ENCODE data around the gene AFAP1. TPM values are rescaled to one million over a fixed set of nuclear protein-coding genes. Genes with fewer than 3 reads are reported as not detected.

AFAP1 gene
- total RNA-seq, 1 experiment from 2014 or later, result 23.6 TPM

DNA sequence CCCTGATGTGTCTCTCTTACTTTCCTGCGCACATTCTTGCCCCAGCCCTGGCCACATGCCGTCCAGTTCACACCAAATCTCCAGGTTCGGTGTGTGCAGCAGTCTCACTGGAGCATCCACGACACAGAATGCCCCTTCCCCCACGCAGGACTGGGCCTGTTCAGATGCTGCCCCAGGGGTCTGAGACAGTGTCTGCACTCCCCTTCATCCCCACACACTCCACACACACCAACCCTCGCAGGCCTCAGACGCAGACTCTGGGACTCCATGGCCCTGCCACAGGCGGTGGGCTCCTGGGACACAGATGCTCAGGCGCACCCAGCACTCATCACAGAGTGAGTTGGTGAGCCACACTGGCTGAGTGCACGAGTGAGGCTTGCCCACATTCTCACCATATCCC lies 83.9 kb downstream of the AFAP1 start (continued):
- TF ChIP-seq, protein P1, sequence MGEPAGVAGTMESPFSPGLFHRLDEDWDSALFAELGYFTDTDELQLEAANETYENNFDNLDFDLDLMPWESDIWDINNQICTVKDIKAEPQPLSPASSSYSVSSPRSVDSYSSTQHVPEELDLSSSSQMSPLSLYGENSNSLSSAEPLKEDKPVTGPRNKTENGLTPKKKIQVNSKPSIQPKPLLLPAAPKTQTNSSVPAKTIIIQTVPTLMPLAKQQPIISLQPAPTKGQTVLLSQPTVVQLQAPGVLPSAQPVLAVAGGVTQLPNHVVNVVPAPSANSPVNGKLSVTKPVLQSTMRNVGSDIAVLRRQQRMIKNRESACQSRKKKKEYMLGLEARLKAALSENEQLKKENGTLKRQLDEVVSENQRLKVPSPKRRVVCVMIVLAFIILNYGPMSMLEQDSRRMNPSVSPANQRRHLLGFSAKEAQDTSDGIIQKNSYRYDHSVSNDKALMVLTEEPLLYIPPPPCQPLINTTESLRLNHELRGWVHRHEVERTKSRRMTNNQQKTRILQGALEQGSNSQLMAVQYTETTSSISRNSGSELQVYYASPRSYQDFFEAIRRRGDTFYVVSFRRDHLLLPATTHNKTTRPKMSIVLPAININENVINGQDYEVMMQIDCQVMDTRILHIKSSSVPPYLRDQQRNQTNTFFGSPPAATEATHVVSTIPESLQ (CRISPR knock-in tag; IDR thresholded peaks at IDR 0.05), result no peak
- TF ChIP-seq, protein P2, sequence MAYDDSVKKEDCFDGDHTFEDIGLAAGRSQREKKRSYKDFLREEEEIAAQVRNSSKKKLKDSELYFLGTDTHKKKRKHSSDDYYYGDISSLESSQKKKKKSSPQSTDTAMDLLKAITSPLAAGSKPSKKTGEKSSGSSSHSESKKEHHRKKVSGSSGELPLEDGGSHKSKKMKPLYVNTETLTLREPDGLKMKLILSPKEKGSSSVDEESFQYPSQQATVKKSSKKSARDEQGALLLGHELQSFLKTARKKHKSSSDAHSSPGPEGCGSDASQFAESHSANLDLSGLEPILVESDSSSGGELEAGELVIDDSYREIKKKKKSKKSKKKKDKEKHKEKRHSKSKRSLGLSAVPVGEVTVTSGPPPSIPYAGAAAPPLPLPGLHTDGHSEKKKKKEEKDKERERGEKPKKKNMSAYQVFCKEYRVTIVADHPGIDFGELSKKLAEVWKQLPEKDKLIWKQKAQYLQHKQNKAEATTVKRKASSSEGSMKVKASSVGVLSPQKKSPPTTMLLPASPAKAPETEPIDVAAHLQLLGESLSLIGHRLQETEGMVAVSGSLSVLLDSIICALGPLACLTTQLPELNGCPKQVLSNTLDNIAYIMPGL (CRISPR knock-in tag; IDR thresholded peaks at IDR 0.05), result no peak

- Mint-ChIP-seq H3K27me3 (ENCODE audit: low read depth) (no peaks in the 10 kb centered on the region), H3K9me3 (no peaks in the 10 kb centered on the region), H3K4me1 (peaks cover 44% of the 10 kb centered on the region), H3K4me3 (no peak overlapping the region), H3K27ac (no peak overlapping the region), H3K36me3 (peaks cover 20% of the 10 kb centered on the region)
- DNase-seq (ENCODE audit: low spot score), result no peak
- no peak for TF ChIP-seq TEAD1 (CRISPR knock-in tag; IDR thresholded peaks at IDR 0.05)
- no peak for TF ChIP-seq FOXP4 (CRISPR knock-in tag; IDR thresholded peaks at IDR 0.05)
- TF ChIP-seq, protein P3, sequence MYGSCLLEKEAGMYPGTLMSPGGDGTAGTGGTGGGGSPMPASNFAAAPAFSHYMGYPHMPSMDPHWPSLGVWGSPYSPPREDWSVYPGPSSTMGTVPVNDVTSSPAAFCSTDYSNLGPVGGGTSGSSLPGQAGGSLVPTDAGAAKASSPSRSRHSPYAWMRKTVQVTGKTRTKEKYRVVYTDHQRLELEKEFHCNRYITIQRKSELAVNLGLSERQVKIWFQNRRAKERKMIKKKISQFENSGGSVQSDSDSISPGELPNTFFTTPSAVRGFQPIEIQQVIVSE (CRISPR knock-in tag; IDR thresholded peaks at IDR 0.05; ENCODE audit: borderline replicate concordance), result no peak
- TF ChIP-seq ZNF121 (CRISPR knock-in tag; IDR thresholded peaks at IDR 0.05), result no peak
- TF ChIP-seq CREM (CRISPR knock-in tag; IDR thresholded peaks at IDR 0.05), result no peak
- TF ChIP-seq, protein P4, sequence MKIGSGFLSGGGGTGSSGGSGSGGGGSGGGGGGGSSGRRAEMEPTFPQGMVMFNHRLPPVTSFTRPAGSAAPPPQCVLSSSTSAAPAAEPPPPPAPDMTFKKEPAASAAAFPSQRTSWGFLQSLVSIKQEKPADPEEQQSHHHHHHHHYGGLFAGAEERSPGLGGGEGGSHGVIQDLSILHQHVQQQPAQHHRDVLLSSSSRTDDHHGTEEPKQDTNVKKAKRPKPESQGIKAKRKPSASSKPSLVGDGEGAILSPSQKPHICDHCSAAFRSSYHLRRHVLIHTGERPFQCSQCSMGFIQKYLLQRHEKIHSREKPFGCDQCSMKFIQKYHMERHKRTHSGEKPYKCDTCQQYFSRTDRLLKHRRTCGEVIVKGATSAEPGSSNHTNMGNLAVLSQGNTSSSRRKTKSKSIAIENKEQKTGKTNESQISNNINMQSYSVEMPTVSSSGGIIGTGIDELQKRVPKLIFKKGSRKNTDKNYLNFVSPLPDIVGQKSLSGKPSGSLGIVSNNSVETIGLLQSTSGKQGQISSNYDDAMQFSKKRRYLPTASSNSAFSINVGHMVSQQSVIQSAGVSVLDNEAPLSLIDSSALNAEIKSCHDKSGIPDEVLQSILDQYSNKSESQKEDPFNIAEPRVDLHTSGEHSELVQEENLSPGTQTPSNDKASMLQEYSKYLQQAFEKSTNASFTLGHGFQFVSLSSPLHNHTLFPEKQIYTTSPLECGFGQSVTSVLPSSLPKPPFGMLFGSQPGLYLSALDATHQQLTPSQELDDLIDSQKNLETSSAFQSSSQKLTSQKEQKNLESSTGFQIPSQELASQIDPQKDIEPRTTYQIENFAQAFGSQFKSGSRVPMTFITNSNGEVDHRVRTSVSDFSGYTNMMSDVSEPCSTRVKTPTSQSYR (CRISPR knock-in tag; IDR thresholded peaks at IDR 0.05), result no peak
- no peak for TF ChIP-seq CREB1 (CRISPR knock-in tag; IDR thresholded peaks at IDR 0.05)
- TF ChIP-seq KAT7 (CRISPR knock-in tag; IDR thresholded peaks at IDR 0.05; ENCODE audit: borderline replicate concordance), result no peak
- TF ChIP-seq SMAD3 (CRISPR knock-in tag; IDR thresholded peaks at IDR 0.05; ENCODE audit: borderline replicate concordance), result no peak
- TF ChIP-seq ZNF232 (CRISPR knock-in tag; IDR thresholded peaks at IDR 0.05), result no peak
- TF ChIP-seq, protein P5, sequence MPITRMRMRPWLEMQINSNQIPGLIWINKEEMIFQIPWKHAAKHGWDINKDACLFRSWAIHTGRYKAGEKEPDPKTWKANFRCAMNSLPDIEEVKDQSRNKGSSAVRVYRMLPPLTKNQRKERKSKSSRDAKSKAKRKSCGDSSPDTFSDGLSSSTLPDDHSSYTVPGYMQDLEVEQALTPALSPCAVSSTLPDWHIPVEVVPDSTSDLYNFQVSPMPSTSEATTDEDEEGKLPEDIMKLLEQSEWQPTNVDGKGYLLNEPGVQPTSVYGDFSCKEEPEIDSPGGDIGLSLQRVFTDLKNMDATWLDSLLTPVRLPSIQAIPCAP (CRISPR knock-in tag; IDR thresholded peaks at IDR 0.05), result no peak
- TF ChIP-seq, protein P6, sequence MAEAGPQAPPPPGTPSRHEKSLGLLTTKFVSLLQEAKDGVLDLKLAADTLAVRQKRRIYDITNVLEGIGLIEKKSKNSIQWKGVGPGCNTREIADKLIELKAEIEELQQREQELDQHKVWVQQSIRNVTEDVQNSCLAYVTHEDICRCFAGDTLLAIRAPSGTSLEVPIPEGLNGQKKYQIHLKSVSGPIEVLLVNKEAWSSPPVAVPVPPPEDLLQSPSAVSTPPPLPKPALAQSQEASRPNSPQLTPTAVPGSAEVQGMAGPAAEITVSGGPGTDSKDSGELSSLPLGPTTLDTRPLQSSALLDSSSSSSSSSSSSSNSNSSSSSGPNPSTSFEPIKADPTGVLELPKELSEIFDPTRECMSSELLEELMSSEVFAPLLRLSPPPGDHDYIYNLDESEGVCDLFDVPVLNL (CRISPR knock-in tag; IDR thresholded peaks at IDR 0.05; ENCODE audit: borderline replicate concordance, low read depth), result no peak
- no peak for TF ChIP-seq ZNF317 (CRISPR knock-in tag; IDR thresholded peaks at IDR 0.05; ENCODE audit: borderline replicate concordance, low read depth)
- TF ChIP-seq, protein P7, sequence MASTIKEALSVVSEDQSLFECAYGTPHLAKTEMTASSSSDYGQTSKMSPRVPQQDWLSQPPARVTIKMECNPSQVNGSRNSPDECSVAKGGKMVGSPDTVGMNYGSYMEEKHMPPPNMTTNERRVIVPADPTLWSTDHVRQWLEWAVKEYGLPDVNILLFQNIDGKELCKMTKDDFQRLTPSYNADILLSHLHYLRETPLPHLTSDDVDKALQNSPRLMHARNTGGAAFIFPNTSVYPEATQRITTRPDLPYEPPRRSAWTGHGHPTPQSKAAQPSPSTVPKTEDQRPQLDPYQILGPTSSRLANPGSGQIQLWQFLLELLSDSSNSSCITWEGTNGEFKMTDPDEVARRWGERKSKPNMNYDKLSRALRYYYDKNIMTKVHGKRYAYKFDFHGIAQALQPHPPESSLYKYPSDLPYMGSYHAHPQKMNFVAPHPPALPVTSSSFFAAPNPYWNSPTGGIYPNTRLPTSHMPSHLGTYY (CRISPR knock-in tag; IDR thresholded peaks at IDR 0.05), result no peak
- TF ChIP-seq, protein P8, sequence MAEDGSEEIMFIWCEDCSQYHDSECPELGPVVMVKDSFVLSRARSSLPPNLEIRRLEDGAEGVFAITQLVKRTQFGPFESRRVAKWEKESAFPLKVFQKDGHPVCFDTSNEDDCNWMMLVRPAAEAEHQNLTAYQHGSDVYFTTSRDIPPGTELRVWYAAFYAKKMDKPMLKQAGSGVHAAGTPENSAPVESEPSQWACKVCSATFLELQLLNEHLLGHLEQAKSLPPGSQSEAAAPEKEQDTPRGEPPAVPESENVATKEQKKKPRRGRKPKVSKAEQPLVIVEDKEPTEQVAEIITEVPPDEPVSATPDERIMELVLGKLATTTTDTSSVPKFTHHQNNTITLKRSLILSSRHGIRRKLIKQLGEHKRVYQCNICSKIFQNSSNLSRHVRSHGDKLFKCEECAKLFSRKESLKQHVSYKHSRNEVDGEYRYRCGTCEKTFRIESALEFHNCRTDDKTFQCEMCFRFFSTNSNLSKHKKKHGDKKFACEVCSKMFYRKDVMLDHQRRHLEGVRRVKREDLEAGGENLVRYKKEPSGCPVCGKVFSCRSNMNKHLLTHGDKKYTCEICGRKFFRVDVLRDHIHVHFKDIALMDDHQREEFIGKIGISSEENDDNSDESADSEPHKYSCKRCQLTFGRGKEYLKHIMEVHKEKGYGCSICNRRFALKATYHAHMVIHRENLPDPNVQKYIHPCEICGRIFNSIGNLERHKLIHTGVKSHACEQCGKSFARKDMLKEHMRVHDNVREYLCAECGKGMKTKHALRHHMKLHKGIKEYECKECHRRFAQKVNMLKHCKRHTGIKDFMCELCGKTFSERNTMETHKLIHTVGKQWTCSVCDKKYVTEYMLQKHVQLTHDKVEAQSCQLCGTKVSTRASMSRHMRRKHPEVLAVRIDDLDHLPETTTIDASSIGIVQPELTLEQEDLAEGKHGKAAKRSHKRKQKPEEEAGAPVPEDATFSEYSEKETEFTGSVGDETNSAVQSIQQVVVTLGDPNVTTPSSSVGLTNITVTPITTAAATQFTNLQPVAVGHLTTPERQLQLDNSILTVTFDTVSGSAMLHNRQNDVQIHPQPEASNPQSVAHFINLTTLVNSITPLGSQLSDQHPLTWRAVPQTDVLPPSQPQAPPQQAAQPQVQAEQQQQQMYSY (CRISPR knock-in tag; IDR thresholded peaks at IDR 0.05), result no peak
- TF ChIP-seq ZNF263 (CRISPR knock-in tag; IDR thresholded peaks at IDR 0.05; ENCODE audit: low read depth), result no peak
- no peak for ATAC-seq
- ChIA-PET CTCF (interaction anchor here (2.0 kb wide), 1 partner anchor 11 kb away, joined by 9 read pairs; no protein-coding TSS in a partner anchor), POLR2A (interaction anchor here (0.6 to 0.7 kb wide), 2 partner anchors 29 to 313 kb away, joined by 3 to 4 read pairs; no protein-coding TSS in a partner anchor)
These were observed 84.8 kb downstream of the AFAP1 start for GRCh38 chr4:7854697-7855370.
